AG04449 (cell line): ENCODE measurements around the gene BAX.
A peak's percentile ranks its signal among the peaks of the same experiment; 100 is the strongest.

Source experiments
- CTCF ChIA-PET: fragments of 350-600 bp; formaldehyde crosslinking; extraction: SDS; loops from one replicate; lab custom pipeline; 2021; ENCODE audit warnings: antibody characterized with exemption; lab: Yijun Ruan, JAX
- POLR2A ChIA-PET: fragments of 400-600, 350-600 bp; formaldehyde crosslinking; extraction: SDS; loops from one replicate; lab custom pipeline; 2020; ENCODE audit warnings: antibody characterized with exemption, inconsistent platforms; lab: Yijun Ruan, JAX
- DNase-seq: peaks from one replicate; pipeline ENCODE4 v3.0.0-alpha.2; 2010; ENCODE audit warnings: low read depth, low spot score
- H3K4me3 ChIP-seq: 2 replicates; pipeline ENCODE4 v1.5.1; 2011; ENCODE audit warnings: low read depth, mild to moderate bottlenecking, control low read depth, low read length
- CTCF ChIP-seq: IDR thresholded peaks from one replicate; pipeline ENCODE4 v1.5.1; 2011; ENCODE audit warnings: mild to moderate bottlenecking, moderate library complexity, low read length, control low read depth, inconsistent platforms; ENCODE audit not compliant: insufficient read depth; ENCODE audit errors: missing control alignments

BAX gene

GRCh38 chr19:48970139-48970766 lies 15.6 kb downstream of the BAX start:
- DNase-seq = no peak
- CTCF ChIA-PET = interaction anchor here (0.6 to 8.9 kb wide), 40 partner anchors 9 to 325 kb away, joined by 3 to 141 read pairs (median 6); partner anchors contain the start of genes BCAT2, CA11, GYS1 and HSD17B14
- POLR2A ChIA-PET = interaction anchor here (0.8 to 7.5 kb wide), 3 partner anchors 21 to 95 kb away, joined by 3 to 119 read pairs (median 6); partner anchors contain the start of gene PPP1R15A
- no peak overlapping the region for H3K4me3 ChIP-seq
- TF ChIP-seq CTCF = no peak

- no peak overlapping the region for H3K4me3 ChIP-seq
- DNase-seq = no peak
- ChIA-PET POLR2A (interaction anchor here (0.8 to 7.5 kb wide), 3 partner anchors 21 to 95 kb away, joined by 3 to 119 read pairs (median 6); partner anchors contain the start of gene PPP1R15A), CTCF (interaction anchor here (0.6 to 8.9 kb wide), 40 partner anchors 9 to 325 kb away, joined by 3 to 141 read pairs (median 6); partner anchors contain the start of genes BCAT2, CA11, GYS1 and HSD17B14)
- peak; percentile 94 for TF ChIP-seq CTCF
These were observed 16.3 kb downstream of the BAX start for GRCh38 chr19:48970923-48971395.

- POLR2A ChIA-PET = interaction anchor here (1.9 kb wide), 1 partner anchor 9 kb away, joined by 9 read pairs; no protein-coding TSS in a partner anchor
- TF ChIP-seq CTCF = no peak
- CTCF ChIA-PET = interaction anchor here (0.9 to 9.4 kb wide), 9 partner anchors 10 to 188 kb away, joined by 3 to 128 read pairs (median 10); partner anchors contain the start of genes FTL, GYS1 and RUVBL2
- DNase-seq = no peak
- H3K4me3 ChIP-seq = no peak overlapping the region
These were observed 21.5 kb downstream of the BAX start for GRCh38 chr19:48975947-48976847.

- CTCF ChIA-PET = interaction anchor here (0.9 to 9.4 kb wide), 9 partner anchors 9 to 302 kb away, joined by 3 to 128 read pairs (median 10); partner anchors contain the start of genes FTL, GYS1, HSD17B14 and RUVBL2
- TF ChIP-seq CTCF = no peak
- no peak for DNase-seq
These were observed 22.4 kb downstream of the BAX start for GRCh38 chr19:48977061-48977460.

GRCh38 chr19:48982280-48982679 lies 27.6 kb downstream of the BAX start:
- ChIA-PET POLR2A (interaction anchor here (2.6 kb wide), 1 partner anchor 10 kb away, joined by 10 read pairs; the partner anchor contains the start of genes GYS1 and RUVBL2), CTCF (interaction anchor here (2.5 to 8.5 kb wide), 3 partner anchors 10 to 16 kb away, joined by 13 to 52 read pairs (median 43); partner anchors contain the start of genes GYS1 and RUVBL2)
- DNase-seq = no peak
- TF ChIP-seq CTCF = no peak
- H3K4me3 ChIP-seq = no peak overlapping the region

More at GRCh38 chr19:48977061-48977460, 22.4 kb downstream of the BAX start:
- POLR2A ChIA-PET = interaction anchor here (1.9 to 2.1 kb wide), 2 partner anchors 10 to 102 kb away, joined by 5 to 9 read pairs; no protein-coding TSS in a partner anchor
- H3K4me3 ChIP-seq = no peak overlapping the region
